A549 (cell line): ENCODE results near the gene GTPBP6. TPM values are rescaled to one million over a fixed set of nuclear protein-coding genes. Genes with fewer than 3 reads are reported as not detected.

ENCODE experiments used
- ATAC-seq, 2 experiments: fragments of 200-7000 bp in 1 of 2; fragments of >200 bp in 1 of 2; cut with Nextera tagmentation in 1 of 2; cut with Tn5 transposase in 1 of 2; 3 replicates each; pipeline versions ENCODE4 v1.8.0 to v1.9.1; 2018 to 2020; ENCODE audit warnings: mild to moderate bottlenecking in 1 of 2, moderate library complexity in 1 of 2
- CTCF ChIA-PET: fragments of 300-600 bp; sonication (Branson Sonifier 250); formaldehyde crosslinking; extraction: SDS; loops from one replicate; lab custom pipeline; 2021; ENCODE audit warnings: antibody characterized with exemption, inconsistent platforms; lab: Yijun Ruan, JAX
- POLR2A ChIA-PET: fragments of 350-600 bp; formaldehyde crosslinking; extraction: SDS; loops from one replicate; lab custom pipeline; 2021; ENCODE audit warnings: antibody characterized with exemption, inconsistent platforms; lab: Yijun Ruan, JAX
- DNase-seq, 2 experiments: peaks; one replicate each; pipeline versions ENCODE4 v3.0.0 to v3.0.0-alpha.2; 2011 to 2016; ENCODE audit warnings: low read depth in 1 of 2, low spot score in 1 of 2
- FAIRE-seq: peaks from 2 replicates; lab custom pipeline; 2011; peaks lifted over from hg19 to GRCh38; lab: Jason Lieb, UNC
- H3K27ac ChIP-seq, 2 experiments: fragments of >200 bp; sonication (Bioruptor Twin); formaldehyde crosslinking; 3 replicates each; pipeline ENCODE4 v1.5.1; 2016 to 2017
- H3K4me1 ChIP-seq: fragments of >200 bp; sonication (Bioruptor Twin); formaldehyde crosslinking; 3 replicates; pipeline ENCODE4 v1.6.1; 2016
- H3K4me2 ChIP-seq: fragments of >200 bp; sonication (Bioruptor Twin); formaldehyde crosslinking; 3 replicates; pipeline ENCODE4 v1.6.1; 2016
- H3K4me3 ChIP-seq: fragments of >200 bp; sonication (Bioruptor Twin); formaldehyde crosslinking; 3 replicates; pipeline ENCODE4 v1.5.1; 2016
- H3K9me3 ChIP-seq: fragments of >200 bp; sonication (Bioruptor Twin); formaldehyde crosslinking; 3 replicates; pipeline ENCODE4 v1.6.1; 2016
- CBX2 ChIP-seq: fragments of 200-600 bp; sonication (generic); IDR thresholded peaks from 2 replicates; pipeline ENCODE4 v1.6.1; 2016; ENCODE audit warnings: low read depth, mild to moderate bottlenecking, borderline replicate concordance
- CHD2 ChIP-seq: fragments of 150-350 bp; IDR thresholded peaks from 2 replicates; pipeline ENCODE4 v1.6.1; 2014; ENCODE audit warnings: low read length; ENCODE audit not compliant: partially characterized antibody
- CTCF ChIP-seq: fragments of >200 bp; sonication (Bioruptor Twin); formaldehyde crosslinking; IDR thresholded peaks from 3 replicates; pipeline ENCODE4 v1.5.1; 2016
- EHF ChIP-seq: fragments of 250-450 bp; sonication (Bioruptor Pico); IDR thresholded peaks from 2 replicates; pipeline ENCODE4 v1.5.0; 2020; ENCODE audit warnings: mild to moderate bottlenecking
- ESRRA ChIP-seq: fragments of 150-350 bp; IDR thresholded peaks from 2 replicates; pipeline ENCODE4 v1.6.1; 2014; ENCODE audit warnings: mild to moderate bottlenecking, low read length, borderline replicate concordance
- FOSB ChIP-seq: fragments of 250-450 bp; sonication (Bioruptor Pico); IDR thresholded peaks from 2 replicates; pipeline ENCODE4 v1.5.0; 2020; ENCODE audit warnings: mild to moderate bottlenecking, moderate library complexity
- HES2 ChIP-seq: fragments of >200 bp; sonication (Bioruptor Twin); formaldehyde crosslinking; IDR thresholded peaks from 2 replicates; pipeline ENCODE4 v1.6.1; 2016
- HEYL ChIP-seq: fragments of 250-450 bp; sonication (Bioruptor Pico); IDR thresholded peaks from 2 replicates; pipeline ENCODE4 v1.8.0; 2021; ENCODE audit warnings: mild to moderate bottlenecking, moderate library complexity
- HOXB13 ChIP-seq: fragments of 250-450 bp; sonication (Bioruptor Pico); IDR thresholded peaks from 2 replicates; pipeline ENCODE4 v1.5.0; 2020; ENCODE audit warnings: low read depth, mild to moderate bottlenecking, moderate library complexity
- HOXB5 ChIP-seq: fragments of 250-450 bp; sonication (Bioruptor Pico); IDR thresholded peaks from 2 replicates; pipeline ENCODE4 v1.5.0; 2020; ENCODE audit warnings: mild to moderate bottlenecking, moderate library complexity
- JUNB ChIP-seq: fragments of >200 bp; sonication (Bioruptor Twin); formaldehyde crosslinking; IDR thresholded peaks from 2 replicates; pipeline ENCODE4 v1.6.1; 2016
- KDM1A ChIP-seq: fragments of 200-600 bp; sonication (generic); IDR thresholded peaks from 2 replicates; pipeline ENCODE4 v1.6.1; 2016; ENCODE audit warnings: low read depth, mild to moderate bottlenecking
- MYC ChIP-seq: IDR thresholded peaks from 2 replicates; pipeline ENCODE4 v1.6.1; 2012; ENCODE audit warnings: mild to moderate bottlenecking, inconsistent platforms, low read length, improper control_type of control experiment, borderline replicate concordance
- POLR2A ChIP-seq: IDR thresholded peaks from 2 replicates; pipeline ENCODE4 v1.6.1; 2012; ENCODE audit warnings: mild to moderate bottlenecking, low read length
- RAD21 ChIP-seq, 2 experiments: fragments of >200 bp in 1 of 2; sonication (Bioruptor Twin) in 1 of 2; formaldehyde crosslinking in 1 of 2; IDR thresholded peaks in 1 of 2; conservative IDR thresholded peaks in 1 of 2; 2 replicates in 1 of 2; 3 replicates in 1 of 2; pipeline ENCODE4 v1.6.1; 2012 to 2018; ENCODE audit warnings: inconsistent platforms in 1 of 2
- REST ChIP-seq: fragments of 200-600 bp; sonication (generic); IDR thresholded peaks from 2 replicates; pipeline ENCODE4 v1.6.1; 2016; ENCODE audit warnings: antibody characterized with exemption, mild to moderate bottlenecking, moderate library complexity
- SREBF2 ChIP-seq: fragments of 450-650 bp; IDR thresholded peaks from 2 replicates; pipeline ENCODE4 v1.6.1; 2014; ENCODE audit warnings: mild to moderate bottlenecking, moderate library complexity
- TFCP2L1 ChIP-seq: fragments of 250-450 bp; sonication (Bioruptor Pico); IDR thresholded peaks from 2 replicates; pipeline ENCODE4 v1.5.0; 2021; ENCODE audit warnings: mild to moderate bottlenecking
- TP53 ChIP-seq: fragments of 250-450 bp; sonication (Bioruptor Pico); IDR thresholded peaks from 2 replicates; pipeline ENCODE4 v1.5.0; 2021; ENCODE audit warnings: mild to moderate bottlenecking, moderate library complexity
- USF2 ChIP-seq: fragments of 450-650 bp; IDR thresholded peaks from 2 replicates; pipeline ENCODE4 v1.6.1; 2014; ENCODE audit warnings: antibody characterized with exemption
- ZC3H11A ChIP-seq: fragments of 450-650 bp; IDR thresholded peaks from 2 replicates; pipeline ENCODE4 v1.6.1; 2014; ENCODE audit warnings: antibody characterized with exemption, mild to moderate bottlenecking
- ZFP36 ChIP-seq: fragments of 450-650 bp; IDR thresholded peaks from 2 replicates; pipeline ENCODE4 v1.6.1; 2014; ENCODE audit warnings: borderline replicate concordance; ENCODE audit not compliant: partially characterized antibody
- WGBS: methylation state at CpG from one replicate; pipeline ENCODE4 v1.1.6; 2017; ENCODE audit errors: missing lambda C conversion rate; 5-methylcytosine and 5-hydroxymethylcytosine counted together
- polyA plus RNA-seq, 4 experiments: library from polyadenylated mRNA; depleted of rRNA in 3 of 4; stranded (reverse); fragments of >200 nt; fragmentation: RNase III in 1 of 4; extraction: RNeasy Plus Mini Kit Qiagen cat#74134 plus additional on column Dnase treatment in 1 of 4; gene quantifications; 2 replicates in 3 of 4; 3 replicates in 1 of 4; pipeline ENCODE4 v1.2.3, GENCODE V29; 2011 to 2017

The GTPBP6 gene
- polyA plus RNA-seq, 2 of the 4 experiments (the other 2 are of a cell fraction): 26.0 to 41.2 TPM

GRCh38 chrX:360496-361150, 42.0 kb upstream of the GTPBP6 start:
- whole genome bisulfite sequencing: 96% methylated on average over 26 of the region's 26 CpGs
- no peak for FAIRE-seq

GRCh38 chrX:358651-359143, 40.1 kb upstream of the GTPBP6 start:
- peaks cover 28% of the 10 kb centered on the region for H3K9me3 ChIP-seq
- H3K27ac ChIP-seq: no peak overlapping the region
- 98% methylated on average over 27 of the region's 49 CpGs for WGBS
- TF ChIP-seq EHF (CRISPR knock-in tag) (no peak), HOXB13 (no peak), MYC (no peak), ESRRA (no peak), ZC3H11A (no peak), USF2 (no peak), HOXB5 (CRISPR knock-in tag) (no peak), TP53 (CRISPR knock-in tag) (no peak), KDM1A (no peak), RAD21 (conservative IDR thresholded peaks at IDR 0.05 in 1 of 2, IDR thresholded peaks at IDR 0.05 in 1 of 2) (no peak), JUNB (no peak), REST (no peak), TFCP2L1 (no peak), FOSB (CRISPR knock-in tag) (no peak), HES2 (no peak), POLR2A (no peak), ZFP36 (no peak), CHD2 (no peak)
- no peak overlapping the region for H3K4me2 ChIP-seq
- FAIRE-seq: no peak
- no peak for ATAC-seq
- ChIA-PET POLR2A (no interaction called here), CTCF (no interaction called here)
- peaks cover 5% of the 10 kb centered on the region; the same call in 1 of the 3 replicates for H3K4me1 ChIP-seq
- no peak for DNase-seq
- no peak overlapping the region for H3K4me3 ChIP-seq

More at GRCh38 chrX:360496-361150, 42.0 kb upstream of the GTPBP6 start:
- ChIA-PET POLR2A (no interaction called here), CTCF (no interaction called here)
- TF ChIP-seq SREBF2: no peak
- TF ChIP-seq CBX2: no peak
- TF ChIP-seq EHF (CRISPR knock-in tag): no peak
- no peak for TF ChIP-seq HEYL (CRISPR knock-in tag)
- TF ChIP-seq CTCF: no peak
- ATAC-seq (no peak), DNase-seq (no peak)
- H3K27ac ChIP-seq: no peak overlapping the region
- H3K4me3 ChIP-seq: no peak overlapping the region
- H3K4me2 ChIP-seq: no peak overlapping the region
- H3K9me3 ChIP-seq: peaks cover 28% of the 10 kb centered on the region
- peaks cover 5% of the 10 kb centered on the region; the same call in 1 of the 3 replicates for H3K4me1 ChIP-seq
